Endothelial cell of umbilical vein (primary cell): ENCODE results near the gene KIF26B. TPM values are rescaled to one million over a fixed set of nuclear protein-coding genes. Genes with fewer than 3 reads are reported as not detected.

ENCODE experiments used
- BruUV-seq: library from RNA; stranded (reverse); fragments of 400-500 nt; replicated peaks from 2 replicates; lab custom pipeline; 2021; lab: Mats Ljungman, UMichigan
- CTCF ChIA-PET: fragments of 300-600, 350-600 bp; sonication (Branson Sonifier 250); formaldehyde crosslinking; loops from one replicate; lab custom pipeline; 2021; ENCODE audit warnings: antibody characterized with exemption, inconsistent platforms; lab: Charles Lee
- POLR2A ChIA-PET: fragments of 300-600, 350-600 bp; sonication (Branson Sonifier 250); formaldehyde crosslinking; loops from one replicate; lab custom pipeline; 2021; ENCODE audit warnings: antibody characterized with exemption, inconsistent platforms; lab: Charles Lee
- DNase-seq: peaks from one replicate; pipeline ENCODE4 v3.0.0-alpha.2; 2011; ENCODE audit warnings: low read depth, low spot score
- FAIRE-seq: peaks from 2 replicates; lab custom pipeline; 2011; peaks lifted over from hg19 to GRCh38; lab: Jason Lieb, UNC
- H2AFZ ChIP-seq: 2 replicates; pipeline ENCODE4 v1.6.0; 2012; ENCODE audit warnings: low read depth, low read length, control low read depth, inconsistent platforms
- H3K27ac ChIP-seq: 2 replicates; pipeline ENCODE4 v1.5.1; 2011; ENCODE audit warnings: low read depth, mild to moderate bottlenecking, control low read depth, low read length, moderate library complexity; ENCODE audit not compliant: insufficient read depth
- H3K27me3 ChIP-seq, 2 experiments: 2 replicates each; pipeline versions ENCODE4 v1.6.0 to v1.6.1; 2011; ENCODE audit warnings: low read length in 2 of 2, mixed read lengths in 1 of 2; ENCODE audit not compliant: control insufficient read depth in 2 of 2, insufficient read depth in 2 of 2
- H3K36me3 ChIP-seq, 2 experiments: 2 replicates in 1 of 2; 3 replicates in 1 of 2; pipeline ENCODE4 v1.5.1; 2011; ENCODE audit warnings: low read length in 2 of 2, mild to moderate bottlenecking in 1 of 2, moderate library complexity in 1 of 2; ENCODE audit not compliant: control insufficient read depth in 2 of 2, insufficient read depth in 2 of 2; ENCODE audit errors: extremely low read depth in 1 of 2
- H3K4me1 ChIP-seq: 3 replicates; pipeline ENCODE4 v1.5.1; 2011; ENCODE audit warnings: mild to moderate bottlenecking, low read length; ENCODE audit not compliant: control insufficient read depth, insufficient read depth; ENCODE audit errors: extremely low read depth
- H3K4me2 ChIP-seq: 2 replicates; pipeline ENCODE4 v1.6.1; 2011; ENCODE audit warnings: low read length, control low read depth, mixed read lengths; ENCODE audit not compliant: insufficient read depth
- H3K4me3 ChIP-seq, 3 experiments: fragments of 200-600 bp in 1 of 3; sonication (generic), shearing (Covaris generic) in 1 of 3; replicated peaks in 1 of 3; 2 replicates each; pipeline ENCODE4 v1.5.1; 2011 to 2016; ENCODE audit warnings: control low read depth in 3 of 3, low read length in 3 of 3, mild to moderate bottlenecking in 2 of 3, inconsistent platforms in 1 of 3, low read depth in 1 of 3, moderate library complexity in 1 of 3; ENCODE audit not compliant: insufficient read depth in 1 of 3
- H3K79me2 ChIP-seq: 2 replicates; pipeline ENCODE4 v1.6.0; 2012; ENCODE audit warnings: low read length, inconsistent platforms; ENCODE audit not compliant: control insufficient read depth, insufficient read depth
- H3K9ac ChIP-seq: replicated peaks from 2 replicates; pipeline ENCODE3; 2011; ENCODE audit warnings: low read length, control low read depth; ENCODE audit not compliant: insufficient read depth; ENCODE audit errors: extremely low read depth
- H3K9me1 ChIP-seq: replicated peaks from 3 replicates; pipeline ENCODE4 v1.6.0; 2011; ENCODE audit warnings: mild to moderate bottlenecking, low read length; ENCODE audit not compliant: control insufficient read depth, insufficient read depth; ENCODE audit errors: extremely low read depth
- H3K9me3 ChIP-seq: replicated peaks from 2 replicates; pipeline ENCODE4 v1.5.1; 2012; ENCODE audit warnings: low read length, inconsistent platforms; ENCODE audit not compliant: control insufficient read depth, insufficient read depth
- H4K20me1 ChIP-seq: replicated peaks from 2 replicates; pipeline ENCODE3; 2011; ENCODE audit warnings: mild to moderate bottlenecking, low read length; ENCODE audit not compliant: control insufficient read depth, insufficient read depth; ENCODE audit errors: extremely low read depth
- CTCF ChIP-seq, 2 donors: IDR thresholded peaks; 1 replicate in 1 of 2; 2 replicates in 1 of 2; pipeline ENCODE4 v1.5.1; 2011; ENCODE audit warnings: low read length in 2 of 2, mild to moderate bottlenecking in 2 of 2, moderate library complexity in 2 of 2, control low read depth in 1 of 2, inconsistent platforms in 1 of 2, low read depth in 1 of 2; ENCODE audit not compliant: insufficient read depth in 1 of 2; ENCODE audit errors: extremely low read depth in 1 of 2
- EZH2 ChIP-seq: IDR thresholded peaks from 2 replicates; pipeline ENCODE4 v1.6.1; 2012; ENCODE audit warnings: borderline replicate concordance, low read depth, mild to moderate bottlenecking, moderate library complexity, low read length, inconsistent platforms; ENCODE audit not compliant: severe bottlenecking
- FOS ChIP-seq: IDR thresholded peaks from 2 replicates; pipeline ENCODE4 v1.6.1; 2011; ENCODE audit warnings: mild to moderate bottlenecking, low read length, moderate library complexity, borderline replicate concordance; ENCODE audit not compliant: insufficient read depth
- GATA2 ChIP-seq: IDR thresholded peaks from 2 replicates; pipeline ENCODE4 v1.7.0; 2011; ENCODE audit warnings: low read depth, mild to moderate bottlenecking, moderate library complexity, mixed read lengths, low read length; ENCODE audit not compliant: insufficient read length, insufficient read depth
- JUN ChIP-seq: IDR thresholded peaks from 2 replicates; pipeline ENCODE4 v1.6.1; 2011; ENCODE audit warnings: borderline replicate concordance, low read depth; ENCODE audit not compliant: insufficient read length, insufficient read depth
- MYC ChIP-seq: IDR thresholded peaks from one replicate; pipeline ENCODE4 v1.6.1; 2011; ENCODE audit warnings: mild to moderate bottlenecking, low read depth, low read length
- POLR2A ChIP-seq: IDR thresholded peaks from 2 replicates; pipeline ENCODE4 v1.6.1; 2012; ENCODE audit warnings: low read depth, mild to moderate bottlenecking, control low read depth, low read length
- POLR2AphosphoS5 ChIP-seq: IDR thresholded peaks from 2 replicates; pipeline ENCODE4 v1.6.1; 2012; ENCODE audit warnings: low read depth, mild to moderate bottlenecking, control low read depth, low read length, moderate library complexity; ENCODE audit not compliant: insufficient read depth
- dilution Hi-C: fragments of 300-500 bp; cut with MboI; formaldehyde crosslinking; loops from one replicate; pipeline ENCODE4 v1.15.0; 2019; ENCODE audit warnings: low sequenced_read_pairs; ENCODE audit not compliant: extremely low pct_ligation_motif_present
- intact Hi-C: fragments of 100-400 bp; cut with micrococcal nuclease; formaldehyde crosslinking; loops from one replicate; pipeline ENCODE4 v1.10.0; 2022
- polyA plus RNA-seq, 4 experiments: library from polyadenylated mRNA; depleted of rRNA in 3 of 4; stranded (reverse) in 3 of 4; unstranded in 1 of 4; fragments of >200 nt; gene quantifications; 2 replicates each; pipeline versions ENCODE4 v1.2.1 to v1.2.3, GENCODE V29; 2011 to 2012; ENCODE audit warnings: missing spikeins in 1 of 4
- total RNA-seq: library from RNA; stranded (reverse); gene quantifications from 2 replicates; pipeline ENCODE4 v1.2.3, GENCODE V29; 2021
- TF ChIP-seq, protein P1 (sequence below): IDR thresholded peaks from 2 replicates; pipeline ENCODE4 v1.6.1; 2011; ENCODE audit not compliant: insufficient read depth, insufficient read length

The KIF26B gene
- total and polyA plus RNA-seq, 2 donors (not counting 3 experiments of a cell fraction or from before 2014, with no cell fraction given): 0.04 to 0.49 TPM

DNA sequence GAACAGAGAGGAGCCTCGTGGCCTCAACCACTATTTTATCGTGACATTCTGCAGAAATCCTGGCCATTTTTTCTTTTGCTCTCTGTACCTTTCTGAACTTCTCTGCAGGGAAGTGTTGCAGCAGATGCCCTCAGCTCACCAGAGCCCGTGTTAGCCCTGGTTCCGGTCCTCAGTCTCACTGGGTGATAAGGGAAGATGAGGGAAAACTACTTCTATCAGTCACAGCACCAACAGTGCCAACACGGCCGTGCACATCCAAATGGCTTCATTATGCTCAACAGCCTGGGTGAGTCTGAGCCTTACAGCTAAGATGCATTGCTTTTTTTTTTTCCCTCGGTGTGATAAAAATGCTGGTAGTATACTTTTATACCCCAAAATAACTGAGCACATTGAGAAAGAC is 93.0 kb downstream of the KIF26B start:
- Histone ChIP-seq H2AFZ (no peak overlapping the region), H3K27me3 (no peaks in the 10 kb centered on the region), H3K4me1 (no peaks in the 10 kb centered on the region), H3K9me1 (no peaks in the 10 kb centered on the region), H3K9ac (no peak overlapping the region), H3K4me3 (no peak overlapping the region), H4K20me1 (no peaks in the 10 kb centered on the region), H3K36me3 (no peaks in the 10 kb centered on the region), H3K27ac (no peak overlapping the region), H3K4me2 (no peak overlapping the region), H3K9me3 (no peaks in the 10 kb centered on the region), H3K79me2 (no peaks in the 10 kb centered on the region)
- ChIA-PET POLR2A (no interaction called here), CTCF (no interaction called here)
- dilution Hi-C loops: no loop called here
- DNase-seq (no peak), FAIRE-seq (no peak)
- no TSS peak for BruUV-seq
- no peak for TF ChIP-seq JUN
- no peak for TF ChIP-seq POLR2AphosphoS5
- TF ChIP-seq GATA2: no peak
- no peak for TF ChIP-seq FOS
- no peak for TF ChIP-seq POLR2A
- TF ChIP-seq EZH2: no peak
- no peak for TF ChIP-seq MYC
- TF ChIP-seq, protein P1, sequence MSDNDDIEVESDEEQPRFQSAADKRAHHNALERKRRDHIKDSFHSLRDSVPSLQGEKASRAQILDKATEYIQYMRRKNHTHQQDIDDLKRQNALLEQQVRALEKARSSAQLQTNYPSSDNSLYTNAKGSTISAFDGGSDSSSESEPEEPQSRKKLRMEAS: no peak
- no peak for TF ChIP-seq CTCF (IDR thresholded peaks at IDR 0.05; ENCODE audit: extremely low read depth in 1 of 2, insufficient read depth in 1 of 2, low read depth in 1 of 2, low read length in 2 of 2)
- intact Hi-C loops: no loop called here
